Ectodermal cell (in vitro differentiated cells): ENCODE measurements around the gene CRTC2. TPM values are rescaled to one million over a fixed set of nuclear protein-coding genes. Genes with fewer than 3 reads are reported as not detected.
"Not testable (repeated sequence)": the region's sequence is repeated elsewhere in the genome, so short reads cannot be mapped to it uniquely, and the experiment has no call there.

Experiments used
- H3K27ac ChIP-seq: 2 replicates; pipeline ENCODE4 v1.7.0; 2013; ENCODE audit warnings: mild to moderate bottlenecking, low read depth, low read length; ENCODE audit not compliant: insufficient read depth, poor library complexity, severe bottlenecking
- H3K27me3 ChIP-seq: 2 replicates; pipeline ENCODE4 v1.7.0; 2013; ENCODE audit warnings: mild to moderate bottlenecking, low read length; ENCODE audit not compliant: insufficient read depth, control insufficient read depth, poor library complexity, severe bottlenecking
- H3K36me3 ChIP-seq: one replicate; pipeline ENCODE4 v1.7.0; 2013; ENCODE audit warnings: low read length; ENCODE audit not compliant: control insufficient read depth, insufficient read depth
- H3K4me1 ChIP-seq: one replicate; pipeline ENCODE4 v1.7.0; 2013; ENCODE audit warnings: low read length; ENCODE audit not compliant: control insufficient read depth, insufficient read depth
- H3K4me3 ChIP-seq: 2 replicates; pipeline ENCODE4 v1.7.0; 2013; ENCODE audit warnings: low read depth, low read length, control low read depth; ENCODE audit not compliant: insufficient read depth
- H3K9me3 ChIP-seq: 2 replicates; pipeline ENCODE4 v1.7.0; 2013; ENCODE audit warnings: mild to moderate bottlenecking, low read length, moderate library complexity; ENCODE audit not compliant: control insufficient read depth
- WGBS, 2 experiments: methylation state at CpG; one replicate each; pipeline ENCODE4 v1.1.7; 2013; ENCODE audit warnings: missing lambda C conversion rate in 2 of 2; 5-methylcytosine and 5-hydroxymethylcytosine counted together
- polyA plus RNA-seq, 4 experiments: library from polyadenylated mRNA; stranded (reverse); fragments of 50-300 nt; gene quantifications; one replicate each; pipeline ENCODE4 v1.2.3, GENCODE V29; 2013

CRTC2 gene, protein sequence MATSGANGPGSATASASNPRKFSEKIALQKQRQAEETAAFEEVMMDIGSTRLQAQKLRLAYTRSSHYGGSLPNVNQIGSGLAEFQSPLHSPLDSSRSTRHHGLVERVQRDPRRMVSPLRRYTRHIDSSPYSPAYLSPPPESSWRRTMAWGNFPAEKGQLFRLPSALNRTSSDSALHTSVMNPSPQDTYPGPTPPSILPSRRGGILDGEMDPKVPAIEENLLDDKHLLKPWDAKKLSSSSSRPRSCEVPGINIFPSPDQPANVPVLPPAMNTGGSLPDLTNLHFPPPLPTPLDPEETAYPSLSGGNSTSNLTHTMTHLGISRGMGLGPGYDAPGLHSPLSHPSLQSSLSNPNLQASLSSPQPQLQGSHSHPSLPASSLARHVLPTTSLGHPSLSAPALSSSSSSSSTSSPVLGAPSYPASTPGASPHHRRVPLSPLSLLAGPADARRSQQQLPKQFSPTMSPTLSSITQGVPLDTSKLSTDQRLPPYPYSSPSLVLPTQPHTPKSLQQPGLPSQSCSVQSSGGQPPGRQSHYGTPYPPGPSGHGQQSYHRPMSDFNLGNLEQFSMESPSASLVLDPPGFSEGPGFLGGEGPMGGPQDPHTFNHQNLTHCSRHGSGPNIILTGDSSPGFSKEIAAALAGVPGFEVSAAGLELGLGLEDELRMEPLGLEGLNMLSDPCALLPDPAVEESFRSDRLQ
- polyA plus RNA-seq (2013, experiment 1 of 4) = 34.6 TPM
- polyA plus RNA-seq (2013, experiment 2 of 4) = 35.8 TPM
- polyA plus RNA-seq (2013, experiment 3 of 4) = 25.7 TPM
- 29.4 TPM for polyA plus RNA-seq (2013, experiment 4 of 4)

DNA sequence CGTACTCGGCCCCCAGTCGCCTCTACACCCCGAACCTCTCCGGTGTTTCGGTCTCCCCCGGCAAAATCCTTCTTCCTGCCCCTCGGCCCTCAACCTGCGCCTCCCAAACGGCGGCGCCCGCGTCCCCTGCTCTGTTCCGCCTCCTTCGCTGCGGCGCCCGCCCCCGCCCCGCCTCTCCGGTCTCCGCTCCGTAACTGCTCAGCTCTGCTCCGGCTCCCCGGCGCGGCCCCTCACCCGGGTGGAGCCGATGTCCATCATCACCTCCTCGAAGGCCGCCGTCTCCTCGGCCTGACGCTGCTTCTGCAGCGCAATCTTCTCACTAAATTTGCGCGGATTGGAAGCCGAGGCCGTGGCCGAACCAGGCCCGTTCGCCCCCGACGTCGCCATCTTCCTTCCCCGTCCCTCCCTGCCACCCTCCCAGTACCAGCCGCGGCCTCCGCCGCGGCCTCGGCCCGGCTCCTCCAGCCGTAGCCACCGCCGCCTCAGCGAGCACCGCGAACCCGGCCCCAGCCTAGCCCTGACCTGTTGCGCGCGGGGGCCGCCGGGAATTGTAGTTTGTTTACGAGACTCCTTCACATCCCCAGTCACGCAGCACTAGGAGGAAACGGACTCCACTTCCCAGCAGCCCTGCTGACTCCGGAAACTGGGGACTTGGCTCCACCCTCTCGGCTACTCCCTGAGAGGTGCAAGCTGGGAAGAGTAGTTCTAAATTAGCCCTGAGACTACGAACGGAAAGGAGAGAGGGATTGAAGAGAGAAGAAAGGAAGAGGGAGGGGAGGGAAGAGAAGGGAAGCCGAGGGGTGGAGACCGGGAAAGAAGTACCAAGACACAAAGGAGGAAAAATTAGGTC, at the start of gene CRTC2:
Gene CRTC2, minus strand, starts transcription at position 502 of the 850 bp plus-strand sequence. Its CDS starts 115 bp downstream, at position 387.
- WGBS, 2 experiments = 0% methylated on average over 74 of the region's 75 CpGs
- Histone ChIP-seq H3K27ac (peak within 1 kb of the TSS; percentile 73), H3K36me3 (peaks cover 20% of the 10 kb centered on the region), H3K27me3 (no peaks in the 10 kb centered on the region), H3K4me3 (peak within 1 kb of the TSS; percentile 84), H3K9me3 (no peaks in the 10 kb centered on the region), H3K4me1 (peaks cover 26% of the 10 kb centered on the region)

DNA sequence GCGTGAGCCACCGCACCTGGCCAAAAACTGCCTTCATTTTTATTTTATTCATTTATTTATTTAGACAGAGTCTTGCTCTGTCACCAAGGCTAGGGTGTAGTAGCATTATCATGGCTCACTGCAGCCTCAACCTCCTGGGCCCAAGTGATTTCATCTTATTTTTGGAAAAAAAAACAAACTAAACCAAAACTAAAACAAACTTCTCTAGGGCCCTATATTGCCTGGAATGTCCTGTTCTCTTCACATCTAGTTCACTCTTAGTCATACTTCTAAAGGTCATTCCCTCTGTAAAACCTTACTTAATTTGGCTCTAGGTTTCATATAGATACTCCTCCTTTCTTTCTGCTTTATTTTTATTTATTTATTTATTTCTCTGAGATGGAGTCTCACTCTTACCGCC, 47.7 kb upstream of the CRTC2 start:
- 93 to 100% methylated on average over 3 of the region's 3 CpGs for WGBS, 2 experiments

DNA sequence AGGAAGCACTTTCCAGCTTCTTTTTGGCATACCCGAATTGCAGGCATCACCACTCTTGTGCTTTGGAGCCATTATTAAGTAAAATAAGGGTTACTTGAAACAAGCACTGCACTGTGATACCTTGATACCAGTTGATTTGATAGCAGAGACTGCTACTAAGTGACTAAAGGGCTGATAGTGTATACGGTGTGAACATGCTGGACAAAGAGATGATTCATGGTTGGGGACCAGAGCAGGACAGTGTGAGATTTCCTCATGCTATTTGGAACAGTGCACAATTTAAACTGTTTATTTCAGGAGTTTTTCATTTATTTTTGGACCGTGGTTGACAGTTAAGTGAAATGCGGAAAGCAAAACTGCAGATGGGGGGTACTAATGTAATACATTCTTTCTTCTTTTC, 42.0 kb upstream of the CRTC2 start:
- Histone ChIP-seq H3K4me1 (no peaks in the 10 kb centered on the region), H3K27me3 (no peaks in the 10 kb centered on the region), H3K9me3 (no peaks in the 10 kb centered on the region), H3K4me3 (no peak overlapping the region), H3K27ac (no peak overlapping the region), H3K36me3 (peaks cover 3% of the 10 kb centered on the region)
- WGBS, 2 experiments = 90 to 96% methylated on average over 3 of the region's 4 CpGs

More for the DNA sequence above, 47.7 kb upstream of the CRTC2 start:
- Histone ChIP-seq H3K27me3 (no peaks in the 10 kb centered on the region), H3K36me3 (no peaks in the 10 kb centered on the region), H3K27ac (no peak overlapping the region), H3K4me3 (no peak overlapping the region), H3K4me1 (no peaks in the 10 kb centered on the region), H3K9me3 (no peaks in the 10 kb centered on the region)

DNA sequence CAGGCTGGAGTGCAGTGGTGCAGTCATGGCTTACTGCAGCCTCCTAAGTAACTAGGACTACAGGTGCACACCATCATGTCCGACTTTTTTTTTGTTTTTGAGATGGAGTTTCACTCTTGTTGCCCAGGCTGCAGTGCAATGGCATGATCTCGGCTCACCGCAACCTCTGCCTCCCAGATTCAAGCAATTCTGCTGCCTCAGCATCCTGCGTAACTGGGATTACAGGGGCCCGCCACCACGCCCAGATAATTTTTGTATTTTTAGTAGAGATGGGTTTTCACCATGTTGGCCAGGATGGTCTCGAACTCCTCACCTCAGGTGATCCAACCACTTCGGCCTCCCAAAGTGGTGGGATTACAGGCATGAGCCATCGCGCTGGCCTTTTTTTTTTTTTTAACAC, 38.5 kb upstream of the CRTC2 start:
- H3K27me3 ChIP-seq, H3K4me3 ChIP-seq, H3K27ac ChIP-seq, H3K9me3 ChIP-seq, H3K4me1 ChIP-seq: not testable (repeated sequence)
- WGBS, 2 experiments = 94 to 95% methylated on average over 10 of the region's 10 CpGs
- H3K36me3 ChIP-seq = peaks cover 22% of the 10 kb centered on the region

DNA sequence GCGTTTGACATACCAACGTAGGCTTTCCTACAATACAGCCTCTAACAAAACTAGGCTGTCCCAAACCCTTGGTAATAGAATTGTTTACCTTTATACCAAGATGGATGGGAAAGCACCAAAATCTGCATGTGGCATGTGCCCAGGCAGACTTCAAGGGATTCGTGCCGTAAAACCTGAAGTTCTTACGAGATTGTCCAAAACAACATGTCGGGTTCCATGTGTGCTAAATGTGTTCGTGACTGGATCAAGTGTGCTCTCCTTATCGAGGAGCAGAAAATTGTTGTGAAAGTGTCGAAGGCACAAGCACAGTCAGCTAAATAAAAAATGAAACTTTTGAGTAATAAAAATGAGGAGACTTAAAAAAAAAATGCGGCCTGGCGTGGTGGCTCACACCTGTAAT, 37.2 kb upstream of the CRTC2 start:
- H3K27me3 ChIP-seq = no peaks in the 10 kb centered on the region
- H3K4me1 ChIP-seq = peaks cover 5% of the 10 kb centered on the region
- H3K36me3 ChIP-seq = peaks cover 27% of the 10 kb centered on the region
- 96 to 98% methylated on average over 11 of the region's 11 CpGs for WGBS, 2 experiments
- no peak overlapping the region for H3K27ac ChIP-seq
- no peak overlapping the region for H3K4me3 ChIP-seq
- H3K9me3 ChIP-seq = no peaks in the 10 kb centered on the region

DNA sequence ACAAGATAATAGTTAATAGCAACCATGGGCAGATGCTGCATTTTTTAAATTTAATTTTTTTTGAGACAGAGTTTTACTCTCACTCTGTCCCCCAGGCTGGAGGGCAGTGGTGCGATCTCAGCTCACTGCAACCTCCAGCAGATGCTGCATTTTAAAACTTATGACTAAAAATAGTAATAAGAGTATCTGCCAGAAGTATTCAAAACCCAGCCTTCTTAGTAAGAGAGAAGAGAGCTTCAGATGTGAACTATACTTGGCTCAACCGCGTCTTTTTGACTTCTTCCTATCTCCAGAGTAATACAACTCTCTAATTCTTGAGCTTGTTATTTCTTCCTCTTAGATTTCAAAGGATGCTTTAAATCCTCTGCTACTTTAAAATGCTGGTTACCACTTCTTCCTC, 36.8 kb upstream of the CRTC2 start:
- peaks cover 5% of the 10 kb centered on the region for H3K4me1 ChIP-seq
- no peaks in the 10 kb centered on the region for H3K9me3 ChIP-seq
- no peak overlapping the region for H3K4me3 ChIP-seq
- no peaks in the 10 kb centered on the region for H3K27me3 ChIP-seq
- H3K36me3 ChIP-seq = peaks cover 27% of the 10 kb centered on the region
- H3K27ac ChIP-seq = no peak overlapping the region
- 97 to 98% methylated on average over 2 to 3 of the region's 3 CpGs for WGBS, 2 experiments

DNA sequence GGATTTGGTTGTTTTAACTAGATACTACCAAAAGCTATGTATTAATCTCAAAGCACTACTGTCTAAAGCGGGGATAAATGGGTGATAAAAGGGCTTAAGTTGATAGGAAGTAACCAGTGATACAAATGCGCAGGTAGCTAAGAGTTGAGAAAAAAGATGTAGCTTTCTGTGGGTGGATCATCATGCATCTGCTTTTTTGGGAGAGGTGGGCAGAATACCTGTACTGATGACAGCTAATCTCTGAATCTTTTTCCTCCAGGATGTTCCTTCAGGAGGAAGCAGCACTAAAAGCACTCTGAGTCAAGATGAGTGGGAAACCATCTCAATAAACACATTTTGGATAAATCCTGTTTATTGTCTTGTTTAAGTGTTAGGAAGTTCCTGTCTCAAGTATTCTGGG, 33.4 kb upstream of the CRTC2 start:
- Histone ChIP-seq H3K4me1 (peaks cover 5% of the 10 kb centered on the region), H3K4me3 (peak overlapping the region; percentile 90), H3K36me3 (peaks cover 27% of the 10 kb centered on the region), H3K27ac (no peak overlapping the region), H3K9me3 (no peaks in the 10 kb centered on the region), H3K27me3 (no peaks in the 10 kb centered on the region)
- 97 to 99% methylated on average over 2 of the region's 2 CpGs for WGBS, 2 experiments

DNA sequence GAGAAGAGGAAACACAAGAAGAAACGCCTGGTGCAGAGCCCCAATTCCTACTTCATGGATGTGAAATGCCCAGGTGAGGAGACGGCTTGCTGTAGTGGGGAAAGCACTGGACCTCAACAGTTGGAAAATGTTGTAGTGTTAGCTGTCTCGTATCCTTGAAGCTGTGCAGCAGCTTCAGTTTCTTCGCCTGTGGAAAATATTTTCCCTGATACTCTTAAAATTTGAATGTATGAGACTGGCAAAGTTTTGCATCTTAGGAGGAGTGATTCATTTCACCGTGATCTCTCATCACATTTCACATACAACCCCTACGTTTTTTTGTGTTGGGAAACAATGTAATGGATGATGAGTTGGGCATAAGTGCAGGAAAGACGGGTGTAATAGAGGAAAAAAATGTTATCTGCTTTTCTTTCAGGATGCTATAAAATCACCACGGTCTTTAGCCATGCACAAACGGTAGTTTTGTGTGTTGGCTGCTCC, 32.8 kb upstream of the CRTC2 start:
- peaks cover 5% of the 10 kb centered on the region for H3K4me1 ChIP-seq
- peak overlapping the region; percentile 83 for H3K27ac ChIP-seq
- 19 to 26% methylated on average over 7 to 8 of the region's 9 CpGs for WGBS, 2 experiments
- no peaks in the 10 kb centered on the region for H3K27me3 ChIP-seq
- no peaks in the 10 kb centered on the region for H3K9me3 ChIP-seq
- peak overlapping the region; percentile 90 for H3K4me3 ChIP-seq
- H3K36me3 ChIP-seq = peaks cover 27% of the 10 kb centered on the region

DNA sequence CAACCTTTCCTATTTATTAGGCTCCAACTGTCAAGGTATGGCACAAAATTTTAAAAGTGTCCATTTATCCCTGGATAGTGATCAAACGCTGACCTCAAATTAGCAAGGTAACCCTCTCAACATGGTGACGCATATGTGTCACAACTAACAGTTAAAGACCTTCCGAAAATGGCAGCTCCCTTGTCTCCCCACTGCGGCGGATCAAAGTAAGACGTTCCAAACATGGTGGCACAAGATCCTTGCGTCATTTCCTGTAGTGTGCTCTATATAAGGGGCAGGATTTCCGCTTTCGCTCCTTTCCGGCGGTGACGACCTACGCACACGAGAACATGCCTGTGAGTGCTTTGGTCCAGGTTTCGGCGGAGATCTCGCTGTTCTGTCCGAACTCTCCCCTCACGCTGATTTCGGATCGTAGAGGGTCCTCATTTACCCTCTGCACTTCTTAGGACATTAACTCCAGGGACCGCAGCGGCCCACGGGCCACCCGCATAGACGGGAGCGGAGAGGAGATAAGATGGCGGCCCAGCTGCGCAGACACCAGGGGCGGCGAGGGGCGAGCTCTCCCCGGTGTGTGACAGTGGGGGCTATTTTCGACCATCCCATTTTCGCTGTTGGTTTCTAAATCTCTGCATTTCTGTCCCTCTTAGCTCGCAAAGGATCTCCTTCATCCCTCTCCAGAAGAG, 32.2 kb upstream of the CRTC2 start, which contains the start of gene RPS27:
Gene RPS27, plus strand, starts transcription at position 295 of the 683 bp plus-strand sequence. Its CDS starts 35 bp downstream, at position 330.
- Histone ChIP-seq H3K9me3 (no peaks in the 10 kb centered on the region), H3K4me1 (peaks cover 5% of the 10 kb centered on the region), H3K27me3 (no peaks in the 10 kb centered on the region), H3K36me3 (peaks cover 26% of the 10 kb centered on the region), H3K27ac (peak within 1 kb of the TSS; percentile 83), H3K4me3 (peak within 1 kb of the TSS; percentile 90)
- 0% methylated on average over 36 of the region's 36 CpGs for WGBS, 2 experiments
